Activated B cell treated with CpG ODN at 0.5 μM for 24 hours (primary cell): Measurements from ENCODE around the gene CFD. TPM values are rescaled to one million over a fixed set of nuclear protein-coding genes. Genes with fewer than 3 reads are reported as not detected.

Source experiments
- ATAC-seq: fragments of 200-7000 bp; cut with Tn5 transposase; one replicate; pipeline ENCODE4 v1.10.0; 2021; ENCODE audit warnings: low read depth, mild to moderate bottlenecking, moderate library complexity
- CTCF ChIA-PET: fragments of 350-600 bp; sonication (Branson Sonifier 250); formaldehyde crosslinking; loops from one replicate; lab custom pipeline; 2021; ENCODE audit warnings: antibody characterized with exemption; lab: Charles Lee
- POLR2A ChIA-PET: fragments of 350-600 bp; sonication (Branson Sonifier 250); formaldehyde crosslinking; loops from one replicate; lab custom pipeline; 2021; ENCODE audit warnings: antibody characterized with exemption; lab: Charles Lee
- DNase-seq: peaks from one replicate; pipeline ENCODE4 v3.0.0; 2022
- H3K27ac Mint-ChIP-seq: one replicate; pipeline ENCODE4 v1.8.0; 2020; ENCODE audit warnings: mixed read lengths
- H3K27me3 Mint-ChIP-seq: one replicate; pipeline ENCODE4 v1.8.0; 2021; ENCODE audit warnings: mixed read lengths
- H3K36me3 Mint-ChIP-seq: one replicate; pipeline ENCODE4 v1.8.0; 2021; ENCODE audit warnings: low read depth, mixed read lengths
- H3K4me1 Mint-ChIP-seq: one replicate; pipeline ENCODE4 v1.8.0; 2021; ENCODE audit warnings: mixed read lengths
- H3K4me3 Mint-ChIP-seq: one replicate; pipeline ENCODE4 v1.8.0; 2020; ENCODE audit warnings: mild to moderate bottlenecking, mixed read lengths
- H3K9me3 Mint-ChIP-seq: one replicate; pipeline ENCODE4 v1.8.0; 2020; ENCODE audit warnings: mixed read lengths
- CTCF ChIP-seq: fragments of 200-600 bp; IDR thresholded peaks from one replicate; pipeline ENCODE4 v1.8.0; 2022; ENCODE audit warnings: antibody characterized with exemption, mild to moderate bottlenecking
- intact Hi-C: fragments of 100-400 bp; cut with micrococcal nuclease; formaldehyde crosslinking; loops from one replicate; pipeline ENCODE4 v1.15.1; 2024
- total RNA-seq: library from RNA; stranded (reverse); gene quantifications from 2 replicates; pipeline ENCODE4 v1.2.3, GENCODE V29; 2022

Gene CFD
- total RNA-seq, 1 donor from 2014 or later: not detected

DNA sequence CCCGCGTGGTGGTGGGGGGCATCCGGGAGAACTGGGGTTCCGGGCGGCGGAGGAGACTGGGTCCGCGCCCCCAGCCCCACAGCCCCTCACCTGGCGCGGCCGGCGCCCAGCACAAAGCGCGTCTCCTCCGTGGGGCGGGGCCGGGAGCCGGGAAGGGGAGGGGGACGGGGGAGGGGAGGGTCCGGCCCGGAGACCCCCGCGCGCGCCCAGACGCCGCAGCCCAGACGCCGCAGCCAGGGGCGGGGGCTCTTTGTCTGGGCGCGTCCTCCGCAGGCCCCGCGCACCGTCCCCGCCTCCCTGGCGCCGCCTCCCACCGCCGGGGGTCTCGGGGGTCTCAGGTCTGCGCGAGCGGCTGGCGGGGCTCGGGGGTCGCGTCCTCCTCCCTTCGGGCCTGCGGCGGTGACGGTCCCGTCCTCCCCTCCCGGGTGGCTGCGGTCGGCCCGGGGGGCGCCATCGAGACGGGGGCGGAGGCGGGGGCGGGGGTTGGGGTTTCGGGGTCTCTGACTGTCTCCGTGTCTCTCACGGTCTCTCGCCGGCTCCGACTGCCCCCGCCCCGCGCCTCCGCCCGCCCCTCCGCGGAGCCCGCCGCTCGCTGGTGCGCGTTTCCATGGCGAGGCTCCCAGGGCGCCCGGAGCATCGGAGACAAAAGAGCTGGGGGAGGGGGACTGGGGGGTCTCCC, 37.5 kb upstream of the CFD start, which contains the start of gene PLPPR3:
TSS of gene PLPPR3 (minus strand) at position 131 of the 679 bp plus-strand sequence. CDS start 396 bp downstream, outside the sequence.
- Mint-ChIP-seq H3K27me3 (peaks cover 11% of the 10 kb centered on the region), H3K27ac (no peak within 1 kb of the TSS), H3K4me1 (no peaks in the 10 kb centered on the region), H3K36me3 (no peaks in the 10 kb centered on the region), H3K9me3 (no peaks in the 10 kb centered on the region), H3K4me3 (no peak within 1 kb of the TSS)
- POLR2A ChIA-PET: no interaction called here
- no peak for ATAC-seq
- TF ChIP-seq CTCF: no peak
- CTCF ChIA-PET: no interaction called here
- intact Hi-C loops: no loop called here
- DNase-seq: no peak

- Mint-ChIP-seq H3K36me3 (no peaks in the 10 kb centered on the region), H3K9me3 (no peaks in the 10 kb centered on the region), H3K4me3 (no peak overlapping the region), H3K27ac (no peak overlapping the region), H3K4me1 (no peaks in the 10 kb centered on the region), H3K27me3 (peaks cover 11% of the 10 kb centered on the region)
- TF ChIP-seq CTCF: no peak
- intact Hi-C loops: no loop called here
- ATAC-seq (no peak), DNase-seq (no peak)
- ChIA-PET CTCF (no interaction called here), POLR2A (no interaction called here)
These were observed 35.8 kb upstream of the CFD start for GRCh38 chr19:823565-824121.

GRCh38 chr19:824885-825284, 34.6 kb upstream of the CFD start:
- Mint-ChIP-seq H3K27ac (no peak overlapping the region), H3K4me3 (no peak overlapping the region), H3K4me1 (no peaks in the 10 kb centered on the region), H3K9me3 (no peaks in the 10 kb centered on the region), H3K36me3 (no peaks in the 10 kb centered on the region), H3K27me3 (peaks cover 14% of the 10 kb centered on the region)
- no peak for DNase-seq
- ATAC-seq: no peak
- ChIA-PET CTCF (interaction anchor here (1.0 kb wide), 1 partner anchor 8 kb away, joined by 3 read pairs; no protein-coding TSS in a partner anchor), POLR2A (no interaction called here)
- intact Hi-C loops: no loop called here
- no peak for TF ChIP-seq CTCF

GRCh38 chr19:825897-826644, 33.4 kb upstream of the CFD start:
- H3K4me3 Mint-ChIP-seq: no peak overlapping the region
- no peak for ATAC-seq
- CTCF ChIA-PET: no interaction called here
- POLR2A ChIA-PET: no interaction called here
- no peaks in the 10 kb centered on the region for H3K36me3 Mint-ChIP-seq
- H3K27ac Mint-ChIP-seq: no peak overlapping the region
- no peak for TF ChIP-seq CTCF
- no peak for DNase-seq
- H3K4me1 Mint-ChIP-seq: no peaks in the 10 kb centered on the region
- no peaks in the 10 kb centered on the region for H3K9me3 Mint-ChIP-seq
- intact Hi-C loops: no loop called here
- peaks cover 16% of the 10 kb centered on the region for H3K27me3 Mint-ChIP-seq

GRCh38 chr19:827314-827709, 32.2 kb upstream of the CFD start:
- ATAC-seq: no peak
- ChIA-PET CTCF (no interaction called here), POLR2A (no interaction called here)
- Mint-ChIP-seq H3K27ac (no peak overlapping the region), H3K4me3 (no peak overlapping the region), H3K9me3 (no peaks in the 10 kb centered on the region), H3K27me3 (peaks cover 17% of the 10 kb centered on the region), H3K36me3 (no peaks in the 10 kb centered on the region), H3K4me1 (no peaks in the 10 kb centered on the region)
- TF ChIP-seq CTCF: no peak
- DNase-seq: no peak
- intact Hi-C loops: no loop called here
